Psoas muscle (tissue), 8 donors: ENCODE results near the gene FOXE1. TPM values are rescaled to one million over a fixed set of nuclear protein-coding genes. Genes with fewer than 3 reads are reported as not detected.

Experiments
- ATAC-seq, 4 donors: fragments of 200-7000 bp; cut with Tn5 transposase; one replicate each; pipeline ENCODE4 v1.9.1; 2020; ENCODE audit warnings: moderate library complexity in 3 of 4, mild to moderate bottlenecking in 2 of 4
- DNase-seq, 2 donors: peaks; one replicate each; pipeline ENCODE4 v3.0.0-alpha.2; 2020
- H3K27ac ChIP-seq: fragments of 200-600 bp; one replicate; pipeline ENCODE4 v1.8.0; 2022
- H3K27me3 ChIP-seq, 3 donors: fragments of 200-600 bp in 1 of 3; one replicate each; pipeline versions ENCODE4 v1.6.1 to v1.8.0; 2013 to 2022; ENCODE audit warnings: low read length in 2 of 3, mild to moderate bottlenecking in 2 of 3, moderate library complexity in 1 of 3; ENCODE audit not compliant: insufficient read depth in 3 of 3
- H3K36me3 ChIP-seq, 2 donors: fragments of 200-600 bp in 1 of 2; one replicate each; pipeline versions ENCODE4 v1.6.1 to v1.8.0; 2013 to 2022; ENCODE audit warnings: low read depth in 1 of 2, mild to moderate bottlenecking in 1 of 2, moderate library complexity in 1 of 2; ENCODE audit not compliant: insufficient read depth in 1 of 2
- H3K4me1 ChIP-seq: fragments of 200-600 bp; one replicate; pipeline ENCODE4 v1.8.0; 2022
- H3K4me3 ChIP-seq: fragments of 200-600 bp; one replicate; pipeline ENCODE4 v1.8.0; 2022; ENCODE audit warnings: mild to moderate bottlenecking
- H3K9me3 ChIP-seq: fragments of 200-600 bp; one replicate; pipeline ENCODE4 v1.8.0; 2022
- WGBS, 3 donors: extraction: QIAGEN DNeasy Blood & Tissue Kit; methylation state at CpG; one replicate each; pipeline versions ENCODE4 v1.1.6 to v1.1.7; 2013; 5-methylcytosine and 5-hydroxymethylcytosine counted together
- intact Hi-C, 2 donors: fragments of 100-400 bp; cut with DNase I; formaldehyde crosslinking; loops; one replicate each; pipeline versions ENCODE4 v1.11.0 to v1.14.2; 2022
- polyA plus RNA-seq, 3 donors: library from polyadenylated mRNA; stranded (reverse); fragments of 200-250 nt; gene quantifications; one replicate each; pipeline ENCODE4 v1.2.3, GENCODE V29; 2013
- total RNA-seq, 4 donors: library from RNA; stranded (reverse); fragmentation: NEBNext Ultra II Directional in 2 of 4; extraction: Animal tissue kit (Norgen Biotek cat#: 25700) in 2 of 4; gene quantifications; one replicate each; pipeline versions ENCODE4 v1.2.1 to v1.2.4, GENCODE V29; 2021 to 2023
- TF ChIP-seq, protein P1 (sequence below): fragments of 200-600 bp; IDR thresholded peaks from one replicate; pipeline ENCODE4 v1.8.0; 2022; ENCODE audit warnings: antibody characterized with exemption
- donor health status: healthy with polysubstance abuse.
- donor health status: DM: no; HTN: no; CAD: no; lungs with moderate emphysema.
- donor health status: Bipolar disorder and iron deficiency.
- donor health status: healthy.
- donor health status: DM: yes; HTN: yes; CAD: no.
- donor health status: DM: no; HTN: no; CAD: no.
- donor health status: DM: no; HTN: no; CAD: no.
- donor health status: DM: yes; HTN: yes; CAD: no.

FOXE1 gene
- total and polyA plus RNA-seq, 7 donors: not detected

DNA sequence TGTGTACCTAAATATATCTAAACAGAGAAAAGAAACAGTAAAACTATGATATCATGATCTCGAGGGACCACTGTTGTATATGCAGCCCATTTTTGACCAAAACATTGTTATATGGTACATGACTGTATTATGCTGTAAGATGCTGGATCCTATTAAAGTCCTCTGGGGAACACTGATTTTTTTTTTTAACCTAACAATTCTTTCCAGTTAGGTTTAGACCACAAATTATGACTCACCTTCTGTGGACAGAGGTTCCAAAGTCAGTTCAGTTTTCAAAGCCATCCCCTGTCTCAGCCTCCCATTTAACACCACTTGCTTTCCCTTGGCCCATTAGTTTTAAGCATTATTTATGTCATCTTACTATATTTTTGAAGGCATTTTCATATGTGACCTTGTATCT is 42.2 kb downstream of the FOXE1 start:
- H3K4me3 ChIP-seq: no peak overlapping the region
- ATAC-seq: no peak
- WGBS, 3 donors: 88 to 96% (median 91%) methylated on average over 1 of the region's 1 CpG
- H3K9me3 ChIP-seq: no peaks in the 10 kb centered on the region
- H3K27ac ChIP-seq: no peak overlapping the region
- peaks cover 0 to 20% of the 10 kb centered on the region in 2 donors for H3K36me3 ChIP-seq
- intact Hi-C loops: no loop called here
- TF ChIP-seq, protein P1, sequence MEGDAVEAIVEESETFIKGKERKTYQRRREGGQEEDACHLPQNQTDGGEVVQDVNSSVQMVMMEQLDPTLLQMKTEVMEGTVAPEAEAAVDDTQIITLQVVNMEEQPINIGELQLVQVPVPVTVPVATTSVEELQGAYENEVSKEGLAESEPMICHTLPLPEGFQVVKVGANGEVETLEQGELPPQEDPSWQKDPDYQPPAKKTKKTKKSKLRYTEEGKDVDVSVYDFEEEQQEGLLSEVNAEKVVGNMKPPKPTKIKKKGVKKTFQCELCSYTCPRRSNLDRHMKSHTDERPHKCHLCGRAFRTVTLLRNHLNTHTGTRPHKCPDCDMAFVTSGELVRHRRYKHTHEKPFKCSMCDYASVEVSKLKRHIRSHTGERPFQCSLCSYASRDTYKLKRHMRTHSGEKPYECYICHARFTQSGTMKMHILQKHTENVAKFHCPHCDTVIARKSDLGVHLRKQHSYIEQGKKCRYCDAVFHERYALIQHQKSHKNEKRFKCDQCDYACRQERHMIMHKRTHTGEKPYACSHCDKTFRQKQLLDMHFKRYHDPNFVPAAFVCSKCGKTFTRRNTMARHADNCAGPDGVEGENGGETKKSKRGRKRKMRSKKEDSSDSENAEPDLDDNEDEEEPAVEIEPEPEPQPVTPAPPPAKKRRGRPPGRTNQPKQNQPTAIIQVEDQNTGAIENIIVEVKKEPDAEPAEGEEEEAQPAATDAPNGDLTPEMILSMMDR: no peak
- DNase-seq: no peak
- H3K4me1 ChIP-seq: no peaks in the 10 kb centered on the region
- H3K27me3 ChIP-seq: no peaks in the 10 kb centered on the region

DNA sequence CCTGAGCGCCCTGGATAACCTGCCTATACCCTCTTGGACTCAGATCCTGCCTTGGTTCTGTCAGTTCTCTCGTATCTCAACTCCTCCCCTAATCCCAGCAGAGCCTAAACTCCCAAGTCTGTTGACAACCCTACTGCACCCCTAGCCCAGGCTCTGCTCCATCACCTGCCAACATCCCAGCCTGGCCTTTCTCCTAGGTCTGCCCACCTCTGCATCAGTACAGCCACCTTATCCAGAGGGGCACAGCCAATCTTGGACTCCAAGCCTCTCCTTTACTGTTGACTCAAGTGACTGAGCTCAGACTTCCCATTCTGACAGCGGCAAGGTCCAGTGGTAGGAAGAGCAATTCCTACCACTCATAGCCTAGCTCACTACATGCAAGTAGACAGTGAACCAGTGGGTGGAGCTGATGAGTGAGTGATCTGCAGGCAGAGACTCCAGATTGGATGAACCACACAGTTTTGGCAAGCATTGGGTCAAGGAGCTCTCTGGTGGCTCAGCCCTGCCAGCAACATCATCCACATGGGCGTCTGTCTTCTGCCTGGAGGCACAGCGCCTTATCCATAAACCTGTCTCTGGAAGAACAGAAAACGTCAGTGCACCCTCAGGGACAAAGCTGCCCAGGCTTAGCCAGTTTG is 42.8 kb downstream of the FOXE1 start:
- DNase-seq: no peak
- H3K4me3 ChIP-seq: no peak overlapping the region
- TF ChIP-seq, protein P1: no peak
- intact Hi-C loops: no loop called here
- WGBS, 3 donors: 74 to 80% (median 78%) methylated on average over 6 of the region's 6 CpGs
- no peaks in the 10 kb centered on the region for H3K27me3 ChIP-seq
- no peaks in the 10 kb centered on the region for H3K4me1 ChIP-seq
- H3K27ac ChIP-seq: no peak overlapping the region
- peaks cover 0 to 22% of the 10 kb centered on the region in 2 donors for H3K36me3 ChIP-seq
- ATAC-seq: no peak
- no peaks in the 10 kb centered on the region for H3K9me3 ChIP-seq

DNA sequence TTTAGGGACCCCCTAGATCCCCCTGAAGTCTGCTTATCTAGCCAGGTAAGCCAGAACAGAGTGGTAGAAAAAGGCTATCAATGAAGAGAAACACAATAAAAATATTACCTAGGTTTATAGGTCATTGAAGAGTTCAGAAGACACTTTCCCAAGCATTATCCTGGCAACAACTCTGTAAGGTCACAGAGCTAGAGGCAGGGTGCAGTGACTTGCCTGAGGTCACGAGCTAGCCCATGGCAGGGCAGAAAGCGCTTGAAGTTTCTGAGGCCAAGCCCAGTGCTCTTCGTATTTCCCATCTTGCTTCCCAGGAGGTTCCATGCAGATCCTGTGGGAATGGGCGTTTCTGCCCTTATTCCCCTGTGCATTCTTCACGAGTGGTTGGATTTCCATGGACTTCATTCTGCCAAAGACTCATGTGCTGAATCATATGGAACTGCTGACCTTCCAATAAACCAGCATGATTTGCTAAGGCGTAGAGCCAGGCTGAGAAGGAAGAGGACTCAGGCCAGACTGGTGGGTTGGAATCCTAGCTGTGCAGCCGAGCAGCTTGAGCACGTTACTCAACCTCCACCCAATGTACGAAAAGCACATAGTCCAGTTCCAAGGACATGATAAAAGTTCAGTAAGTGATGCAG is 47.2 kb downstream of the FOXE1 start:
- no peak for ATAC-seq
- intact Hi-C loops: loop anchor here in 1 of 2 donors (2.0 to 10.0 kb wide), 2 partner anchors 189 to 435 kb away; no protein-coding TSS in a partner anchor
- TF ChIP-seq, protein P1: no peak
- WGBS, 3 donors: 81 to 86% (median 83%) methylated on average over 9 of the region's 9 CpGs
- DNase-seq: no peak
- Histone ChIP-seq H3K27me3 (no peaks in the 10 kb centered on the region), H3K9me3 (no peaks in the 10 kb centered on the region), H3K4me1 (no peaks in the 10 kb centered on the region), H3K4me3 (no peak overlapping the region), H3K27ac (no peak overlapping the region), H3K36me3 (peaks cover 0 to 37% of the 10 kb centered on the region in 2 donors)

DNA sequence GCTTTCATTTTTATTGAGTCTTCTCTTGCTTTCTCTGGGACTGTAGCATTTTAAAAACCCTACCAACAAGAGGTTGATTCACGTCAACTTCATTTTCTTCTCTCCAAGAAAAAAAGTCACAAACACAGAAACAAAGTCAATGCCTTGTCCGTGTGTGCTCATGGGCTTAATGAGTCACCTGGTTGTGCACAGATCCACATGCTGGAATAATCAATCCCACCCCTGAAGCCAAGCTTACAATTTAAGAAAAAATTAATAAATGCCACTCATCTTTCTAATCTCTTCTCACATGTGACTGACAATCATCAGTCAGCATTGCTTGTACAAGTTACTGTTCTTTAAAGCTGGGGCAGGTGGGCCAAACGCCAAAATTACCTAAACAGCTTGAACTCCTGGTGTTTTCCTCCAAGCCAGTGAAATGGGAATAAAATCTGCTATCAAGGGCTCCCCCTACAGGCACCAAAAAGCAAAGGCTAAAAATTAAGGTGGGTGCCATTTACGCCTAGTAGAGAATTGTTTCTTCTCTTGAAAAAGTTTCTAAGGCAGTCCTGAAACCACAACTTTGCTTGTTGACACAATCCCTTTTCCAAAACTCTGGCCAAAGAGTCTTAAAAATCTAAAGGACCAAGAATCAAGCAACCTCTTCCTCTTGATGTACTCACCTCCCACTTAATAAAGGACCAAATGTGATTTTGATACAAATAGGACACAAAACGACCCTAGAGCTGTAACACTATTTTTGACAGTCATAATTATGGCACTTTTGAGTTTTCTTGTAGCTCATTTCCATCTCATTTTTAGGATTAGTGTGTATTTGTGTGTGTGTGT is 47.9 kb downstream of the FOXE1 start:
- Histone ChIP-seq H3K4me1 (peaks cover 2% of the 10 kb centered on the region), H3K27ac (no peak overlapping the region), H3K4me3 (no peak overlapping the region), H3K9me3 (no peaks in the 10 kb centered on the region), H3K36me3 (peaks cover 0 to 32% of the 10 kb centered on the region in 2 donors), H3K27me3 (no peaks in the 10 kb centered on the region)
- intact Hi-C loops: loop anchor here in 1 of 2 donors (2.0 to 10.0 kb wide), 2 partner anchors 190 to 436 kb away; no protein-coding TSS in a partner anchor
- DNase-seq (no peak), ATAC-seq (peak in 2 of 4 donors; percentile 55 to 71)
- TF ChIP-seq, protein P1: peak; percentile 70
- WGBS, 3 donors: 48 to 53% (median 50%) methylated on average over 5 of the region's 5 CpGs
